ENCODE data around the gene SFXN3.

GRCh38 chr10:101079874-101080273 lies 48.8 kb downstream of the SFXN3 start:
- TF ChIP-seq EZH2phosphoT487 (IDR thresholded peaks at IDR 0.05; ENCODE audit: borderline replicate concordance, low read length) (no peak), CTCF (IDR thresholded peaks at IDR 0.05; ENCODE audit: low read depth, low read length, poor library complexity, severe bottlenecking) (no peak)

Data from DOHH2 (cell line).